ENCODE results near the gene SLC34A1.

GRCh38 chr5:177430972-177431316, 46.7 kb downstream of the SLC34A1 start:
- TF ChIP-seq POLR2A (IDR thresholded peaks at IDR 0.05) (no peak), CTCF (IDR thresholded peaks at IDR 0.05) (no peak)

Data from upper lobe of left lung (tissue), 4 donors.